ENCODE data around the gene BNIPL.
A peak's percentile ranks its signal among the peaks of the same experiment; 100 is the strongest.

BNIPL gene

DNA sequence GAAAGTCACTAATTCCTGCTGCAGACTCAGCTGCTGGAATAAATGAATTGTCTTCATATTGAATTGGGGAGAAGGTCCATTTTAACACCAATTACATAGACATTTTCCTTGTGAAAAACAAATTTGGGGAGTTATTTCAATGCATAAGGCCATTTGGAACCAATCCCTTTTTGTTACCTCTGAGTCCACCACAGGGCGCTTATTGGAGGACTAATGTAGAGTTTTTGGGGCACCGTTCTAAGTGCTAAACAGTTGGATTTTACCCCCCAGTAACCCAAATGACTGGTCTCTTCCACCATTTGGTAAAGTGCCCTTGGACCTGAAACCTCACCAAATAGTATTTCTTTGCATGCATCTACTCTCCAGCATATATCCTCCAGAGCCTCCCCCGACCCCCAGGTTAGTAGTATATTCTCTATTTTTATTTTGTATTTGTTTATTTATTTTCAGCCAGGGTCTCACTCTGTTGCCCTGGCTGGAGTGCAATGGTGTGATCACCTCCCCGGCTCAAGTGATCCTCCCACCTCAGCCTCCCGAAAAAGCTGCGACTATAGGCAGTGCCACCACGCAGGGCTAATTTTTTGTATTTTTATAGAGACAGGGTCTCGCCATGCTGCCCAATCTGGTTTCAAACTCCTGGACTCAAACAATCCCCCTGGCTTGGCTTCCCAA is 26.6 kb upstream of the BNIPL start:
- DNase-seq (ENCODE audit: low spot score) = no peak

- DNase-seq (ENCODE audit: low spot score) = no peak
Measured at GRCh38 chr1:151010346-151010726, 26.1 kb upstream of the BNIPL start.

DNA sequence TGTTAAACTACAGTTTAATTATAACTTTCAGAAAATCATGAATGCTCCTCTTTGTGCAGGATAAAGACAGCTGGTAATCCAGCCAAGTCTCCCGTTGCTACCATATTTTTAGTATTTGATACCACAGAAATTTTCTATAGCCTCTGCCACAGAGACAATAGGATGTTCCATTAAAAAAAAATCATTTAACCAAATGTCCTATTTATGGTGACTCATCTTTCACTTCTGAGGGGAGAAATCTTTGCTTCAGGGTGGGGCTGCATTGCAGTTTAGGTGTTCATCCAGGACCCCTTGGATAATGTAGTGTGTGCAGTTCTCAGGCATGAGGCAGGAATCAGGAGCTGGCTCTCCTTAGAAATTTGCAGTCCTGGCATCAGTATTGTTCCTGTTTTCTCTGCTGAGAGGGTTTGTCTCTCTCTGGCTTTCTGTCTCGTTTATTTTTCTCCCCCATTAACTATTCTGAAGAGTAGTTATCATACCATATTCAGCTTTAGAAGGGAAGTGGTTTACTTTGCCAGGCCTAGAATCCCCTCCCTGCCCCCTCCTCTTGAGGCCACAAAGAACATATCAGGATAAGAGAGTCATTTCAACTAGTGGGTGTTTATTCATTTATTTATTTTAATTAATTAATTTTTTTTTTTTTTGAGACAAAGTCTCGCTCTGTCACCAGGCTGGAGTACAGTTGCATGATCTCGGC is 25.1 kb upstream of the BNIPL start:
- DNase-seq (ENCODE audit: low spot score) = no peak

GRCh38 chr1:151012684-151013471 is 23.5 kb upstream of the BNIPL start:
- no peak for DNase-seq (ENCODE audit: low spot score)

GRCh38 chr1:151013518-151013917 is 22.9 kb upstream of the BNIPL start:
- no peak for DNase-seq (ENCODE audit: low spot score)

GRCh38 chr1:151024540-151025146 is 11.7 kb upstream of the BNIPL start:
- DNase-seq (ENCODE audit: low spot score) = peak; percentile 84

- no peak for DNase-seq (ENCODE audit: low spot score)
Measured at GRCh38 chr1:151026460-151026859, 9.9 kb upstream of the BNIPL start.

DNA sequence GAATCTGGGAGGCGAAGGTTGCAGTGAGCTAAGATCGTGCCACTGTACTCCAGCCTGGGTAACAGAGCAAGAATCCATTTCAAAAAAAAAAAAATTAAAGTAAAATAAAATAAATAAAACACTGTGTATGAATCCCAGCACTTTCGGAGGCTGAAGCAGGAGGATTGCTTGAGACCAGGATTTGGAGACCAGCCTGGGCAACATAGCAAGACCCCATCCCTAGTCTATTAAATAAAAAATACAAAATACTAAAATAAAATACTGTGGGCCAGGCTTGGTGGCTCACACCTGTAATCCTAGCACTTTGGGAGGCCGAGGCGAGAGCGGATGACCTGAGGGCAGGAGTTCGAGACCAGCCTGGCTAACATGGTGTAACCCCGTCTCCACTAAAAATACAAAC is 4.2 kb upstream of the BNIPL start:
- no peak for DNase-seq (ENCODE audit: low spot score)

DNA sequence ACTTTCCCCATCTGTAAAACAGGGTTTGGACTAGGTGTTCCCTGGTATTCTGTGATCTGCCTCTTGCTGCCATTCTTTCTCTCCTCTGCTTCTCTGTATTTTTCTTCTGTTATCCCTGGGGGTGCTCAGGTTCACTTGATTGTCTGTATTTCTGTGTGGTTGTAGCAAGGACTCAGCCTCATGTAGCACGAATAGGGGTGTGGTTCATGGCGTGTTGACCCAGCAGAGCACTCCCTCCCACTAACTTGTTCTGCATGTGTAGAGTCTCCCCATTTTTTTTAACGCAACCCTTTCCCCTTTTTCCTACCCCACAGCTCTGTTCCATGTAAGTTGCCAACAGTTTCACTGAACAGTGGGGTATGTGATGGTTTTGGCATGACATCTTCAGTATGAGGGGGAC is 1.2 kb upstream of the BNIPL start:
- DNase-seq (ENCODE audit: low spot score) = no peak

DNA sequence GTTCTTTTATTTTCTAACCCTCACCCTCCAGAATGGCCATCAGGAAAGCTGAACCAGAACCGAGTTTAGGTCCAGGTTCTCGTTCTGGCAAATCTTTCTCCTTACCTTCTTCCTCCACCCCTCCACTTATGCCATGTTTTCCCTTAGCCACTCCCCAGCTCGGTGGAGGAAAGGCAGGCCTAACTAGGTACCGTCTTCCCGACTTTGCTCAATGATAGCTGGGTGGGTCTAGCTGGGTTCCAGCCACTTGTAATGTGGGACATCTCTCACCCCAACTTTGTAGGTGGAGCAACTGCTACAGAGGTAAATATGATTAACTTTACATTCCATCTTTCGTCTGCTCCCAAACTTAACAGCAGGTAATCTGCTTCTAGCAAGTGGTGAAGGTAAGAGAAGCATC is 646 bp downstream of the BNIPL start:
- no peak for DNase-seq (ENCODE audit: low spot score)

GRCh38 chr1:151039521-151039920 is 3.1 kb downstream of the BNIPL start:
- DNase-seq (ENCODE audit: low spot score) = no peak

GRCh38 chr1:151043163-151043562 is 6.8 kb downstream of the BNIPL start:
- DNase-seq (ENCODE audit: low spot score) = no peak

GRCh38 chr1:151047591-151047924 is 11.2 kb downstream of the BNIPL start, which contains the start of gene C1orf56:
Gene C1orf56 (plus strand): TSS chr1:151047751. CDS start chr1:151047848, 97 bp downstream.
- DNase-seq (ENCODE audit: low spot score) = peak; percentile 97

GRCh38 chr1:151047925-151048644 is 11.7 kb downstream of the BNIPL start:
- peak; percentile 81 for DNase-seq (ENCODE audit: low spot score)

- no peak for DNase-seq (ENCODE audit: low spot score)
Measured at GRCh38 chr1:151048645-151049032, 12.3 kb downstream of the BNIPL start.

GRCh38 chr1:151049458-151049857 is 13.1 kb downstream of the BNIPL start:
- no peak for DNase-seq (ENCODE audit: low spot score)

DNA sequence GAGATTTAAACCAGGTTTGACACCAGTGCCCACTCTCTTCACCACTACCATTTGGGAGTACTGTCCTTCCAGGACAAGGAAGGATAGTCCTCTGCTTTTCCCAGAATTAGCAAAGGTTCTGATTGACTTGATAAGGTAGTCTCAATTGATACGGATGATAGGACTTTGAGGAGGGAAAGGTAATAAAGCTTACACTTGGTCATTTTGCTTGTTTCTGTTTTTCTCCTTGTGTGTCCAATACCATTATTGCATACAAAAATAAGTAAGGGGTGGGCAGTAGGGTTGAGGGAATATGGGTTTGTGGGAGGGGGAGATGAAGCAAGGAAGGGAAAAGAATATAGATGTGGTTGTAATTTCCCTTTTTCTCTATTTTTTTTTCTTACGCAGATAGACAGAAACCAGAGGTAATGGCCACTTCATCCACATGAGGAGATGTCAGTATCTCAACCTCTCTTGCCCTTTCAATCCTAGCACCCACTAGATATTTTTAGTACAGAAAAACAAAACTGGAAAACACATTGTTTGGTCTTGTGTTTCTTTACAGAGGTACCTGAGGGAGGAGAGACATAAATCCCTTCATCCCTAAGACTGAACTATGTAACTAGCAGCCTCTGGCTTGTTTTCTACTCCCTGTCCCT is 13.8 kb downstream of the BNIPL start:
- no peak for DNase-seq (ENCODE audit: low spot score)

GRCh38 chr1:151051356-151052009 is 15.1 kb downstream of the BNIPL start:
- no peak for DNase-seq (ENCODE audit: low spot score)

GRCh38 chr1:151054971-151055547 is 18.7 kb downstream of the BNIPL start:
- DNase-seq (ENCODE audit: low spot score) = no peak

DNA sequence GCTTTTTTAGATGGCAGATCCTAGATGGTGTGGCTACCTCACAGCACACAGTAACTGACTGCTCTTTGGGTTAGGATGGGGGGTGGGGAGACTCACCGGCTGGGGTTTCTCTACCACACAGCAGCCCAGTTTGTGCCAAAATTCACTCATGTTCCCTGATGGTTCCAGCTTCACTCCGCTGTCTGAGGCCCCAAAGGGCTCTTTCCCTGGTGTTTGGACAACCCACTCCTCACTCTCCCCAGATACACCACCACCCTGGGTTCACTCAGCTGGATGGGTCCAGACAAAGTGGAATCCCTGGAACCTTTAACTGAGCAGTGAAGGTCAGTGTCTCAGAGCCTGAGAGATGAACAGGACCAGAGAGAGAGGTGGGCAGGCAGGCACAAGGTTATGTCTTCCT is 19.2 kb downstream of the BNIPL start:
- no peak for DNase-seq (ENCODE audit: low spot score)

DNA sequence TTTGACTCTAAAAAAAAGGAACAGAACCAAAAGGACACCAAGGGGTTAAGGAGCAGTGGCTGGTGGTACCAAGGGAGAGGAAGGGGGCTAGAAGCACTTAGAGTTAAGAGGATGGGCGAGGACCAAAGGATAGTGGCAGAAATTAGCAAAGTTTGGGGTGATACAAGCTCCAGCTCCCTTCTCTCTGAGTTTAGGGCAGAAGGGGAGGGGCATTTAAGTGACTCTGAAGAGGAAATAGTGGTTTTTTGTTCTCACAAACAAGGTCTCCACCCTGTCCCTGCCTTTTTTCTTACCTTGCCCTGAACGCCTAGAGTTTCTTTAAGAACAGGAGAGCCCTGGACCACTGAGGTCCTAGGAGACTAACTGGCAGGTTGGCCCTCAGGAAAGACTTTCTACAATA is 19.8 kb downstream of the BNIPL start:
- DNase-seq (ENCODE audit: low spot score) = no peak
